GM18909 (cell line): ENCODE measurements around the gene CDKN2AIPNL.

Experiments
- ATAC-seq: cut with Tn5 transposase; IDR thresholded peaks from one replicate; pipeline ENCODE4 v1.9.1; 2021; ENCODE audit warnings: mild to moderate bottlenecking; ENCODE audit not compliant: unreplicated experiment, poor library complexity

CDKN2AIPNL gene, protein sequence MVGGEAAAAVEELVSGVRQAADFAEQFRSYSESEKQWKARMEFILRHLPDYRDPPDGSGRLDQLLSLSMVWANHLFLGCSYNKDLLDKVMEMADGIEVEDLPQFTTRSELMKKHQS

DNA sequence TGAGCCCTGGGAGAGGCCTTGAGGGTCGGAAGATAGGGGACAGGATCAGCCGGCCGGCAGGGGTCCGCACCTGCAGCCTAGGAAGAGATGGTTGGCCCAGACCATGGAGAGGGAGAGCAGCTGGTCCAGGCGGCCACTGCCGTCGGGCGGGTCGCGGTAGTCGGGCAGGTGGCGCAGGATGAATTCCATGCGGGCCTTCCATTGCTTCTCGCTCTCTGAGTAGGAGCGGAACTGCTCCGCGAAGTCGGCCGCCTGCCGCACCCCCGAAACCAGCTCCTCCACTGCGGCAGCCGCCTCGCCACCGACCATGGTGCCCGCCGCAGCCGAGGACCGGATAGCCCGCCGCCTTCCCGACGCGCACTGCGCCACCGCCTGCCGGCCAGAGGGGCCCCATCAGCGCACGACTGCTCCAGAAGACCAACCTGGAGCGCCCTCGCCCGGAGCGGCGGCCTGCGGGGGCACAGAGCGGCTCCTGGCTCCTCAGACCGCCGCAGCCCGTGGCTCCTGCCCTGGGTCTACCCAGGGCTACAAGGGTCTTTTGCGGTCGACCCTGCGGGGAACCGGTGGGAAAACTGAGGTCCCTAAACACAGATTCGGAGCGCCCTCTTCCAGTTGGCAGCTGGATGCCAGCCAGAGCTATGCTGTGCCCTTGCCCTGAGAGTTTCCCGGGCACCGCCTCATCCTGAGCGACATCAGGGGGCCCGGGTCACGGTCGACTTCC lies at the start of gene CDKN2AIPNL:
CDKN2AIPNL (minus strand) TSS at position 336 of the 721 bp plus-strand sequence; CDS start at position 309, 27 bp downstream.
- peak; percentile 96 for ATAC-seq

DNA sequence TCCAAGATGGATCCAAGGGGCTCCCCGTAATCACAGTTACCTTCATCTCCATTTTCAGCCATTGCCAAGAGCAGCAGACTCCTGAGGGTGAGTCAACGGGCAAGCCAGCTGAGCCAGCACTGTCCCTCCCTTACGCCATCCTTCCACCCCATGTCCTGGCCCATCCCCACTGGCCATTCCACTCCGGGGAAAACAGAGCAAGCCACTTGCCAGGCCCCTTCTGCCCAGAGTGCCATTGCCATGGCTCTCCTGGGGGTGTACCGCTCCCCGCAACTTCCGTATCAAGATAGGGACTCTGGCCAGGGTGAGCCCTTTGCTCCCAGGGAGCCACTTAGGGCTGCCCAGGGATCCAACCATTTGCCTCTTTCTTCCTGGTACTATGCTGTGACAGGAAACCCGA lies 48.9 kb upstream of the CDKN2AIPNL start:
- ATAC-seq, result no peak

DNA sequence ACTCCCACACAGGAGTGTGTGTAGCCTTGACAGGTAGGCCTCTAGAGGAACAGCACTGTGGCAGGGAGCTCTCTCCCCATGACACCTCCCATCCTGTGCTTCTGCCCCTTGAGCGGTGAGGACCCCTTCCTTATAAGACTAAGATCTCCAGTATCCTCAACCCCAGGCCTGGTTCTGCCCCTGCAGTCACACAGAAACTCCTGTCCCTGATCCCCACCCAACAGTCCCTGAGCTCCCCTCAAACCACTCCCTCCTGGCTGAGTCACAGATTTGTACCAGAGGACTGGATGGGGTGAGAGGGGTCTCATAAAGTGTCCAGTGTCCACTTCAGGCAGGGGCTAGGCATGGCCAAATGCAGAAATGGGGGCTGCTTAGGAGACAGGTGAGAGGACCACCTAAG lies 47.8 kb upstream of the CDKN2AIPNL start:
- ATAC-seq, result no peak

DNA sequence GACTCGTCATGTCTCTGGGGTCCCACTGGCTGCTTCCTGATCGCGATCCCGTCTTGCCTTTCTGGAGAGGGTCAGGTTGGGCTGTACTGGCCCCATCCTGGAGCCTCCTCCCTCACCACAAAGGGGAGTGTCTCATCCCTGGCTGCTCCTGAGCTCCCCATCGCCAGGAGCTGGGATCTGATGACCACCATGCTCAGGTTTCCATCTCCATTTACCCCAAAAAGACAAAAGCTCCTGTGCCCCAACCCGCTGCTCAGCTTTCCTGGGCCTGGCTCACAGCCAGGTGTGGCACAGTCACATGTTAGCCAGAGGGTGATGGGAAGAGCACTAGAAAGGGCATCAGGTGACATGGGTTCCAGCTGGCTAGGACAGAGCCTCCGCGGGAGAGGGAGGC lies 47.3 kb upstream of the CDKN2AIPNL start:
- ATAC-seq, result no peak

DNA sequence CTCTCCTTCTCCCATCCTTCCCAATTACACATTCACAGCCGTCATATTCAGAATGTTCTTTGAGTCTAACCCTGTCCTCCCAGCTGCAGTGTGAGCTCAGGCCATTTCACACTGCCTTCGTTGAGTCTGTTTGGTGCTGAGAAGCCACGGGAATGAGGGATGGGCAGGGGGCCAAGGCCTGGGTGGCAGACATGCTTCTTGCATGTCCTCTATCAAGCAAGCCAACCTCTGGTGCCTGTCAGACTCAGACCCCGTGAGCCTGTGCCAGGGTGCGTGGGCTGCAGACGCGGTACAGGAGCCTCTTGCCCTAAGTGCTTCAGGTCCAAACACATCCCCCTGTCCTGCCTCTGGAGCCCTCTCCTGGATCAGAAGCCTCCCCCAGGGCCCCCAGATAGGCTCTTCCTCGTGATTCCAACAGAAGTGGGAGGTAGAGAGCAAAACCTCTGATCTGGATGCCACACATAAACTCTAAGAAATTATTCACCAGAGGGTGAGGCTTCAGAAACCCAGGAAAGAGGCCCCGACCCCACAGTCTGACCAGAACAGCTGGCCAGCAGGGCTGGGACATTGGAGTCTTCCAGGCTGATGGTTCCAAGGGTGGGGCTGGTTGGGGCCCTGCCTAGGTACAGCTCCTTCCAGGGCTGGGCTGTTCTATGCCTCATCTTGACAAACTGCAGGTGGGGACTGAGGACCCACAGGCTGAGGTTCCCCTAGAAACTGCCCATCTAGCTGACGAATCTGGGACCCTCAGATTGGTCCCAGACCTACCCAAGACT lies 46.7 kb upstream of the CDKN2AIPNL start:
- ATAC-seq, result no peak

DNA sequence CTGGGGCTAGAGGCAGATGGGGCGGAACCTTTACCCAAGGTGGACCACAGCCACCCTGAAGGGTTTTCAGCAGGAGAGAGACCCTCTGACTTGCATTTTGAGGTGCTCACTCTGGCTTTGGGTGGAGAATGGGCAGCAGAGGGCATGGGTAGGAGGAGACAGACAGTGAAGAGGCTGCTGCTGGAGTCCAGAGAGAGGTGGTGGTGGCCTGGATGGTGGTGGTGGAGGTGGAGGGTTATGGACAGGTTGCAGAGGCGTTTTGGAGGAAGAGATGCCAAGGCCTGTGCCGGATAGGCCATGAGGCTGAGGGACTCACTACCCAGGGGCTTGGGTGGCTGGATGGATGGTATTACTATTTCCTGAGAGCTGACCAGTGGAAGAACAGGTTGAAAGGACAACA lies 46.1 kb upstream of the CDKN2AIPNL start:
- ATAC-seq, result no peak

DNA sequence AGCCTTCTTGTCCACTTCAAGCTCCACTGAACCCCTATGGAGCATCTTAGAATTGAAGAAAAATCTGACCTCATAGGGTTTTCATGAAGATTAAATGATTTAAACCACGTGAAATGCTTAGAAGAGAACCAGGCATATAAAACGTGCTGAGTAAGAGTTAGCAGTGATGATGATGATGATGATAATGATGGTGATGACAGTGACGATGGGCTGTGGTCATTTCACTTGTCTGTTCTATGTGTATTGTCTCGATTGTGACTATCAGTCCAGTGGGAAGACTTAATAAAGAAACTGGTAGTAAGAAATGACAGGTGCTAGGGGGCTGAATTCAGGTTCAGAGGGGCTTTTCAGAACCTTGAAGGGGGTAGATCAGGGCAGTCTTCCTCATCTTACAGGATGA lies 45.1 kb upstream of the CDKN2AIPNL start:
- no peak for ATAC-seq

DNA sequence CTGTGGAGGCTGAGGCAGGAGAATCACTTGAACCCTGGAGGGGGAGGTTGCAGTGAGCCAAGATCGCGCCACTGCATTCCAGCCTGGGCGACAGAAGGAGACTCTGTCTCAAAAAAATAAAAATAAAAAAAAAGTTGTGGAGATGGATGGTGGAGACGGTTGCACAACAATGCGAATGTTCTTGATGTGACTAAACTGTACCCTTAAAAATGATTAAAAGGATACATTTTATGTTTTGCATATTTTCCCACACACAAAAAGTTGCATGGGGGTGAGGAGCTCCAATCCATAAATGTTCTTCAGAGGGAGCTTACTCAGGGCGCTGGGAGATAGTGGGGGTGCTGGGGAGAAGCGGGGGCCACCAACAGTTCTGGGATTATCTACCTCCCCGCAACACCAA lies 43.8 kb upstream of the CDKN2AIPNL start:
- no peak for ATAC-seq

DNA sequence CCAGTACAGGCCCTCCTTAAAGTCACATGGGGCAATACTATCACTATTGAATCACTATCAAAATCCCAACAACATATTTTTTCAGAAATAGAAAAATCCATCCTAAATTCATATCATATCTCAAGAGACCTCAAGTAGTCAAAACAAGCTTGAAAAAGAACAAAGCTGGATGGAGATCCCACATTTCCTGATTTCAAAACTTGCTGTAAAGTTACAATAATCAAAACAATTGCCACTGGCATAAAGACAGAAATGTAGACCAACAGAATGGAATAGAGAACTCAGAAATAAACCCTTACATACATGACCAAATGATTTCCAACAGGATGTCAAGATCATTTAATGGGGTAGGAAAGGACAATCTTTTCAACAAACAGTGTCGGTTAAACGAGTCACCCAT lies 41.3 kb upstream of the CDKN2AIPNL start:
- no peak for ATAC-seq

DNA sequence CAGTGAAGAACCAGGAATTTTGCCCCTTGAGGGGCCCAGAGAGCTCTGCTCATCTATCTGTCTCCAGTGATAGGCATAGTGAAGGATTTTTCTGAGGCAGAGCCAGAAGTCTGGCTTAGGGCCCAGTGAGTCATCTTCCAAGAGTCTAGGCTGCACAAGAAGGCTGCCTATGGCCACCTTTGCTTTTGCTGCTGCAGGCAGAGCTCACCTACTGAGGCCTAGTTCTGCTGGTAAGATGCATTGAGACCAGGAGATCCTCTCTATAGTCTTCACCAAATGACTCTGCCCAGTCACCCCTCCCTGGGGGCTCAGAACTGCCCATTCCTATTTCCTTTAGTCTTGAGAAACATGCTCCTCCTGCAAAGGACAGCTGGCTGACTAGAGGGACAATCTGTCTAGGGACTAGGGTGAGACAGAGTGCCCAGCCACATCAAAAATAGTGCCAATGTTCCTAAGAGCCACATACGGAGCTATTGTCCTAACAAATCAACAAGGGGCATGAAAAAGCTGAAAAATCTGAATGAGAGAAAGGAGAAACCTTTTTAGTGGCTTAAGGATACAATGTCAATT lies 40.3 kb upstream of the CDKN2AIPNL start:
- ATAC-seq, result no peak

DNA sequence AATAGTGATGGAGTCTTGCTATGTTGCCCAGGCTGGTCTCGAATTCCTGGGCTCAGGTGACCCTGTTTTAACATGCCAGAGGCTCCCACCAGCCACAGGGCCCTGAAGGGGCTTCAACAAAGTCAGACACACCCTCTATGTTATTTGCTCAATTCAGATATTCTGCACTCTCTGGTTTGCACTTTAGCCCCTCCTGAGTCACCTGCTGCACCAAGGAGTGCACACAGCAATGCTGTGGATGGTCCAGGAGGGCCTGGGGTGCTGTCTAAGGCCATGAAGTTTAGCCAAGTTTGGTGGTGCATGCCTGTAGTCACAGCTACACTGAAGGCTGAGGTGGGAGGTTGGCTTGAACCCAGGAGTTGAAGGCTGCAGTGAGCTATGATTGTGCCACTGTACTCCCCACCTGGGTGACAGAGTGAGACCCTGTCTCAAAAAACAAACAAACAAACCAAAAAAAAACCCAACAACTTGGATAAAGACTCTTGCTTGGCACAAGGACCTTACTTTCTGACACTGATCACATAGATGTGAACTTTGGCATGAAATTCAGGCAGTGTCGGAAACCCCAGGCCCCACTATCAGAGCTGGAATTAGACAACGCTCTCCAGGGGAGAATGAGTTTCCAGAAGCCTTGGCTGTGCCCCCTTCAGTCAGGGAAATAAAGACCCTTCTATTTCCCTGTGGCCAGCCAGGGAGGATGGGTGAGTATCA lies 39.7 kb upstream of the CDKN2AIPNL start:
- no peak for ATAC-seq

DNA sequence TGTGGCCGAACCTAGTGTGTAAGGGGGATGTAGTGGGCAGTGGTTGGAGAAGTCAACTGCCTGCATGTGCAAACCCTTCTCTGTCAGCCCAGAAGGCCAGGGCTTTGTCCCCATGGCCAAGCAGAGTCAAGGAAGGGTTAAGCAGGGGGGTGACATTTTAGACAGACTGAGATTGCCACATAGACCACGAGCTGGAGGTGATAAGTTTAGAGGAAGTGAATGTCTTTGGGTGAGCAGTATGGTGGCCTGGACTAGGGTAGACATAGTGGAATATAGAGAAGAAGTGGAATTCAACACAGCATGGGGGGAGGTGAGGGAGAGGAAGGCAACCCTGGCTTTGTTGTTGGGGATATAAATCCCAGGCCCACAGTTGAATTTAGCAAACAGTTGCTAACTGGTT lies 38.7 kb upstream of the CDKN2AIPNL start:
- ATAC-seq, result no peak

DNA sequence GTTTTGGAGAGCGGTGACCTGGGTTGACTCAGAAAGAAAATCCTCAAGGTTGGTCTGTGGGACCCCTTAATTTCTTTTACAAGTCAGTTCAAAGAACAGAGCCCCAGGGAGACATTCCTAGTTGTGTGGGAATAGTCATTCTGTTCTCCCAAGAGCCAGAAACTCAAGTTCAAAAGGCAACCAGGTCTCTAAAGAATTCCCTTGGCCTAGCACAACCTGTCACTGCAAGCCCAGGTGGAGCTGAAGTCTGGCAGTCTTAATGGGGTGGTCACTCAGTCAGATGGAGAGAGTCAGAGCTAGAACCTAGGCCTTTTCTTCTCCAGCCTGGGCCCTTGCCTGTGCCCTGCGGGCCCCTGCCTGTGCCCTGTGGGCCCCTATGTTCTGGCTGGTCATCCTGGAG lies 37.5 kb upstream of the CDKN2AIPNL start:
- ATAC-seq, result no peak

DNA sequence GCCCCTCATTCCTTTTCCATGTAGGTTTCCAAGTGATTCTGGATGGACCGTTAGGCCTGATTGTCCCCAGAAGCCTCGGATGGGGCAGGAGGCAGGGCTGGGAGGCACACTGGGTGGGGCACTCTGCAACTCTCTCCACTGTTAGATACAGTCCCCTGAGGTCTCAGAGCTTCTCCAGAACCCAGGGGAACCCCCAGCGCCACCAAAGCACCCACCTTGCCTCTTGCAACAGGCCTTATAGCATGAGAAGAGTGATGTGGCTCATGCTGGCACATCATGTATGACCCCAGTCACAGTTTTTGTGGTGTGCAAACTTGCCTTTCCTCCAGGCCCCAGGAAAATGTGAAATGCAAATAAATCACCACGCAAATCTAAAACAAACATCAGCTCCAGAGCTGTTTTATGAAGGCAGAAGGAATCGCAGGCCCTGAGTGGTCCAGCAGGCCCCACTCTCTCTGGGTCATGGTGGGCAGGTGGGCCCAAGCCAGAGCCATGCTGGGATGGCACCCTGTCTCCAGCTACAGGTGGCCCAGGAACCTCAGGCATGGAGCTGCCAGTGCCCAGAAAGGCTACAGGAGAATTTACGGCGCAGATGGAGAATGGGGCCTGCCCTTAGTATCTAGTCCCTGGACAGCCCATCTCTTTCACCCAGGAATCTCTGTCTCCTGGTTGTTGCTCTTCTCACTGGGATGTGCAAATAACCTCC lies 36.3 kb upstream of the CDKN2AIPNL start:
- no peak for ATAC-seq

DNA sequence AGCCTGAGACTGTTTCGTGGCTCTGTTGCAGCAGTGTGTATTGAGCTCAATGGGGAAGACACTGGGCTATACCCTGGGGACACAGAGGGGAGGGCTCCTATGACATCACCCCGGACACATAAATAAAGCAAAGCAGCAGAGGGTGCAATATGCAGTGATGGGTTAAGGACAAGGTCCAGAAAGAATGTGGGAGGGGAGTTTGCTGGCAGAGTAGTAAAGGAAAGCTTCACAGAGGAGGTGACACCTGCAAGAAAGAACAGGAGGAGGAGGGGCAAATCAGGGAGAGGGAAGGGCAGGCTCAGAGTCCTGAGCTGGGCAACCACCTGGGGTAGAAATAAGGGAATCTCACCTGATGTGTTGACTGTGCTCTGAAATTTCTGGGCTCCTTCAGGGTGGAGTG lies 35.3 kb upstream of the CDKN2AIPNL start:
- ATAC-seq, result peak; percentile 75

DNA sequence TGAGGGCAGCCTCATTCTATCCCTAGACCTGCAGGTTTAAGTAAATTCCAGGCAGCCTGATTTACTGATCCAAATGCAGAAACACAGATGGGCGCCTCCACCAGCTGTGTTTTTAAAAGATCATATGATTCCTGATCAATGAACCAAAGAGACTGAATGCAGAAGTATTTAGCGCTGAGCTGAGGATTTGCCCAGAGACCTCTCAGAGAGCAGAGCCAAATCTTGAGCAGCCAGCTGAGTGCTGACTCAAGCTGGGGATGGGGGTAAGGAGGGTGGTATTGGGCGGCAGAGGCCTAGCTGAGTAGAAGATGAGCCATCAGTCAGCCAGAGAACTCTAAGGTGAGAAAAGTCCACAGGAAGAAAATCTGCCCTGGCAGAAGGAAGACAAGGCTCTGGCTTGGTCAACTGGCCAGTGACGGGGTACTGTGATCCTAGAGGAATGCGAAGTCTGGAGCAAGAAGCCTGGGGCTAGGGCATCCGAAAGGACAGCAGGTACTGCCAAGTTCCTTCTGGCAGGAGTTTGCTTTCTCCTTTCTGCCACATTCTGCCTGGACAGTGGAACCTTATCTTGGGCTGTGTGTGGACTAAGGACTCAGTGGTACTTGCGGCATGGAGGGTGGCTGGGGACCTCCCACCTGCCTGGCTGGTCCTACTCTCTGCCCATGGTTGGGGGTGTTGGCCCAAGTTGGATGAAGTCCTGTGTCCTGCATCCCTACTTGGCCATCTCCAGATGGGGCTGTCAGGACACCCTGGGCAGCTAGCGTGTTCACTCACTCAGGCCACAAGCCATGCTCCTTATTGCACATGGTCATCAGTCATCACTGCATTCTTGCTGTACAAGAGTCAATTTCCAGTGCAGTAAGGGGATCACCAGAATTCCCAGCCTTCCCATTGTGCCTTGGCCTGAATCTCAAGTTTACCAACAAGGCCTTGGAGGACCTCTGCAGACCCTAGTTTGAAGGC lies 34.5 kb upstream of the CDKN2AIPNL start:
- ATAC-seq, result no peak

DNA sequence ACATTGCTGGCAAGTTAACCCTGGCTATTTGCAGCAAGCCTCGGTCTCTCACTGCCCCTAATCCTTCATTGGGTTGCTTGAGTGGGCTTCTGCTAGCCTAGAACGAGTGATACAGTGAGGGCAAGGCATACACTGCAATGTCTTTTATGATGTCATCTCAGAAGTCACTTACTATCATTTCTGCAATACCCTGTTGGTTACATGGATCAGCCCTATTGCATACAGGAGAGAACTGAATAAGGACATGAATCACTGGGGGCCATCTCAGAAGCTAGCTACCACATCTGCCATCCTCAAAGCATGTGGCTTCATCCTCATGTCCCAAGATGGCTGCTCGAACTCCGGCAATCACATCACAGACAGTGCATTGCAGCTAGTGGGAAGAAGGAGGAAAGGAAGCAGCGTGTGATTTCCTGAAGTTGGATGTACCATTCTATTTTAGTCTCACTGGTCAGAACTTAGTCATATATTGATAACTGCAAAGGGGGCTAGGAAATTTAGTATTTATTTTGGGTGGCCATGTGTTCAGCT lies 33.3 kb upstream of the CDKN2AIPNL start:
- no peak for ATAC-seq

DNA sequence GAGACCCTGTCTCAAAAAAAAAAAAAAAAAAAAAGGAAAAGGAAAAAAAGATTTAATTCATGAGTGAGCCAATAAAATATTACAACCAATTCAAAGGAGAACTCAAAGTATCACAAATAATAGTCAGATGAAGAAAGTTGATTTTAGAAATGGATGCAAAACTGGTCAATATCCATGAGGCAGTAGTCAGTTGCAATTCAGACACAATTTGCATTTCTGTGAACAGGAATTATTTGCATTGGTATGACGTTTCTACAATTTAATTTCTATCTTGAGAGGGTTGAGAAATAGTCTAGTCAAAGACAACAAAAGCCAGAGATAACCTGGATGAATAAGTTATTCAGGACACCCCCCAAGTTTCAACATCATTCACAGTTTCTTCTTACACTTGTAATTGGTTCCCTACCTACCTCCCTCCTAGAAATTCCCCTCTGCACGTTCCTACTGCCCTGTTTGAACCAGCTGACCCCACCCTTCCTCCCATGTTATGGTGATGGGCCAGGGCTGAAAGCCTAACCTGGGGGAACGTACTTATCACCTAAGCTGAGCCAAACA lies 28.6 kb upstream of the CDKN2AIPNL start:
- no peak for ATAC-seq
